ENCODE results near the gene OR5M8. TPM values are rescaled to one million over a fixed set of nuclear protein-coding genes. Genes with fewer than 3 reads are reported as not detected.

Gene OR5M8
- total RNA-seq, 2 donors from 2014 or later: not detected

DNA sequence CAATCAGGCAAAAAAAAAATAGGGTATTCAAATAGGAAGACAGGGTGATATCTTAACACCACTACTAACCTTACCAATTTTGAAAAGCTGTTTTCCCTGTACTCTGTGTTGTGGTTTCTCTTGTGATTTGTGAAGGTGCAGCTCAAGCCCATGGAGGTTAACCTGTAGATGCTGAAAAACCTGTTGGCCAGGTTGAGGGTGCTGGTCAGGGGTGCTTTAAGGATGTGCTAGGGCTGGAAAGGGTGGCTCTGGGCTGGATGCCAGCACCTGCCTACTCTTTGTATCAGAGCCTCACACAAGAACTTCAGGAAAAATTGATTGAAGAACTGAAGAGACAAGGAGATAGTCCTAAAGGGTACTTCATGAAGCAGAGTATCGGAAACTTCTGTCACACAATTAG is 18.3 kb upstream of the OR5M8 start:
- Histone ChIP-seq H3K9me3 (no peaks in the 10 kb centered on the region), H3K36me3 (replicated peaks in 1 of 2; ENCODE audit: insufficient read depth in 1 of 2, low read depth in 2 of 2) (no peaks in the 10 kb centered on the region), H3K27me3 (no peaks in the 10 kb centered on the region), H3K27ac (no peak overlapping the region), H3K4me3 (no peak overlapping the region), H3K4me1 (no peaks in the 10 kb centered on the region)
- TF ChIP-seq POLR2A (IDR thresholded peaks at IDR 0.05): no peak
- TF ChIP-seq, protein P1, sequence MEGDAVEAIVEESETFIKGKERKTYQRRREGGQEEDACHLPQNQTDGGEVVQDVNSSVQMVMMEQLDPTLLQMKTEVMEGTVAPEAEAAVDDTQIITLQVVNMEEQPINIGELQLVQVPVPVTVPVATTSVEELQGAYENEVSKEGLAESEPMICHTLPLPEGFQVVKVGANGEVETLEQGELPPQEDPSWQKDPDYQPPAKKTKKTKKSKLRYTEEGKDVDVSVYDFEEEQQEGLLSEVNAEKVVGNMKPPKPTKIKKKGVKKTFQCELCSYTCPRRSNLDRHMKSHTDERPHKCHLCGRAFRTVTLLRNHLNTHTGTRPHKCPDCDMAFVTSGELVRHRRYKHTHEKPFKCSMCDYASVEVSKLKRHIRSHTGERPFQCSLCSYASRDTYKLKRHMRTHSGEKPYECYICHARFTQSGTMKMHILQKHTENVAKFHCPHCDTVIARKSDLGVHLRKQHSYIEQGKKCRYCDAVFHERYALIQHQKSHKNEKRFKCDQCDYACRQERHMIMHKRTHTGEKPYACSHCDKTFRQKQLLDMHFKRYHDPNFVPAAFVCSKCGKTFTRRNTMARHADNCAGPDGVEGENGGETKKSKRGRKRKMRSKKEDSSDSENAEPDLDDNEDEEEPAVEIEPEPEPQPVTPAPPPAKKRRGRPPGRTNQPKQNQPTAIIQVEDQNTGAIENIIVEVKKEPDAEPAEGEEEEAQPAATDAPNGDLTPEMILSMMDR (IDR thresholded peaks at IDR 0.05): no peak
- intact Hi-C loops (cut with DNase I): no loop called here
- 80 to 95% methylated on average over 1 of the region's 1 CpG for WGBS, 2 donors
- ATAC-seq (no peak), DNase-seq (no peak)

DNA sequence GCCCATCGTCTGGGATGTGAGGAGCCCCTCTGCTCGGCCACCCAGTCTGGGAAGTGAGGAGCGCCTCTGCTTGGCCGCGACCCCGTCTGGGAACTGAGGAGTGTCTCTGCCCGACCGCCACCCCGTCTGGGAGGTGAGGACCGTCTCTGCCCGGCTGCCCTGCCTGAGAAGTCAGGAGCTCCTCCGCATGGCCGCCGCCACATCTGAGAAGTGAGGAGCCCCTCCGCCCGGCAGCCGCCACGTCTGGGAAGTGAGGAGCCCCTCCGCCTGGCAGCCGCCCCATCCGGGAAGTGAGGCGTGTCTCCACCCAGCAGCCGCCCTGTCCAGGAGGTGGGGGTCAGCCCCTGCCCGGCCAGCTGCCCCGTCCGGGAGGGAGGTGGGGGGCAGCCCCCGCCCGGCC is 5.8 kb upstream of the OR5M8 start:
- H3K36me3 ChIP-seq (replicated peaks in 1 of 2; ENCODE audit: insufficient read depth in 1 of 2, low read depth in 2 of 2): no peaks in the 10 kb centered on the region
- ATAC-seq (no peak), DNase-seq (no peak)
- TF ChIP-seq POLR2A (IDR thresholded peaks at IDR 0.05): no peak
- TF ChIP-seq, protein P1 (IDR thresholded peaks at IDR 0.05): no peak
- H3K9me3 ChIP-seq: no peaks in the 10 kb centered on the region
- WGBS, 2 donors: 92 to 93% methylated on average over 2 to 22 of the region's 28 CpGs
- H3K27ac ChIP-seq: no peak overlapping the region
- intact Hi-C loops (cut with DNase I): no loop called here
- no peak overlapping the region for H3K4me3 ChIP-seq
- no peaks in the 10 kb centered on the region for H3K27me3 ChIP-seq
- no peaks in the 10 kb centered on the region for H3K4me1 ChIP-seq

DNA sequence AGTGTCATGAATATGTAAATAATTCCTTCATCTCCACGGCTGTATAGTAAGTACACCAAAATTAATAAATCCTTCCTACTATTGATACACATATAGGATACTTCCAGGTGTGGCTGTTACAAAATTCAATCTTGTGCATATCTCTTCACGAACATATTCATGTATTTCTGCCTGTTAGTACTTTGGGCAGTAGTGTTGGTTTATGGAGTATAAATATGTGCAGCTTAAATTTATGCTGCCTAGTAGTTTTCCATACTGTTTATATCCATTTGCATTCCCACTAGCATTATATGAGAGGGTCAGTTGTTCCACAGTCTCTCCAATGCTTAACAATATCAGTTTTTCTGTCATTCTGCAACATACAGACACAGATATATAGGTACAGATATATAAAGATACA is 3.9 kb upstream of the OR5M8 start:
- no peak for DNase-seq
- no peak for ATAC-seq
- Histone ChIP-seq H3K27ac (no peak overlapping the region), H3K27me3 (no peaks in the 10 kb centered on the region), H3K4me3 (no peak overlapping the region), H3K36me3 (replicated peaks in 1 of 2; ENCODE audit: insufficient read depth in 1 of 2, low read depth in 2 of 2) (no peaks in the 10 kb centered on the region), H3K4me1 (no peaks in the 10 kb centered on the region), H3K9me3 (no peaks in the 10 kb centered on the region)
- WGBS, 2 donors: 60 to 66% methylated on average over 2 of the region's 2 CpGs
- intact Hi-C loops (cut with DNase I): no loop called here
- TF ChIP-seq, protein P1 (IDR thresholded peaks at IDR 0.05): no peak

DNA sequence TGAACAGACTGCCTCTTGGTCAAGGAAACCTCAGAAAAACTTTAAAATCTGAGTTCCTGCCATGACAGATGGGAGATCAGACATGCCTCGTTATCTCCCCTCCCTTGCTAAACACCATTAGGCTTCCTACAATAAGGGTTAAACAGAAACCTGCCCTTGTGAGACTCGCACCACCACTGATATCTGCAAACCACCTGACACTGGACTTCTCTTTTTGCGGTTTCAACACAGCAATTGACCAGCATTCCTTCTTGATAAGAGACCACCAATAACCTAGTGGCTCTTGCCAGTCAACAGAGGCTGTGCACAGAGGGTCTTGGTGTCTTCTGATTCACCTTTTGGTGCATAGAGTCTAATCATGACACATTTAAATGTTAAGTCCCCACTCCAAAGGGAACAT is 4.4 kb downstream of the OR5M8 start:
- ATAC-seq (no peak), DNase-seq (no peak)
- 25 to 28% methylated on average over 3 of the region's 3 CpGs for WGBS, 2 donors

DNA sequence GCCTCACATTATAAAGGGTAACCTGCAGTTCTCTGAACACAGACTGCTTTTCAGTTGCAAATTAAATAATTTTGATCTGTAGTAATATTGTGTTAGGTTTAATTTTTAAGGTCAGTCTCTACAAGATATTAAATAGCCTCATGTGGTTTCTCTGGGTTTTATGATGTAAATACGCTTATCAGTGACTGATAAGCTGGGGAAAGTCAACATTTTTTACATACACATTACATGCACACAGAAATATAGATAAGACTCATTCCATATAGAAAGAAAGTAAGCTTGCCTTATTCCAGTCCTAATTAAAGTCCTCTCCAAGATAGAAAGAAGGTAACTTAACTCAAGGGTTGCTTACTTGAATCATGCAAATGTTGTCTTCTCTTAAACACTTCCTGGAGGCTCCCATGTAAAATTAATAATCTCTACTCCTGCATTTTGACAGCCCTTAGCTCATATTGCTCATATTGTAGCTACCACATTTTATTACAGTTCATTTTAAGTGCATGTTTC is 16.4 kb downstream of the OR5M8 start:
- Histone ChIP-seq H3K27ac (no peak overlapping the region), H3K4me3 (no peak overlapping the region), H3K27me3 (no peaks in the 10 kb centered on the region), H3K36me3 (replicated peaks in 1 of 2; ENCODE audit: insufficient read depth in 1 of 2, low read depth in 2 of 2) (no peaks in the 10 kb centered on the region), H3K9me3 (no peaks in the 10 kb centered on the region), H3K4me1 (no peaks in the 10 kb centered on the region)
- ATAC-seq: no peak
- TF ChIP-seq POLR2A (IDR thresholded peaks at IDR 0.05): no peak
- TF ChIP-seq, protein P1 (IDR thresholded peaks at IDR 0.05): no peak
- WGBS, 2 donors: 29 to 47% methylated on average over 1 of the region's 1 CpG
- DNase-seq: no peak
- intact Hi-C loops (cut with DNase I): no loop called here

More for the DNA sequence above, 4.4 kb downstream of the OR5M8 start:
- intact Hi-C loops (cut with DNase I): no loop called here
- Histone ChIP-seq H3K27ac (no peak overlapping the region), H3K9me3 (no peaks in the 10 kb centered on the region), H3K36me3 (replicated peaks in 1 of 2; ENCODE audit: insufficient read depth in 1 of 2, low read depth in 2 of 2) (no peaks in the 10 kb centered on the region), H3K4me1 (no peaks in the 10 kb centered on the region), H3K27me3 (no peaks in the 10 kb centered on the region), H3K4me3 (no peak overlapping the region)
- TF ChIP-seq POLR2A (IDR thresholded peaks at IDR 0.05): no peak
- TF ChIP-seq, protein P1 (IDR thresholded peaks at IDR 0.05): no peak
